NCI-H128 (cell line): ENCODE results near the gene RASSF4.

Source experiments
- DNase-seq: peaks from one replicate; lab custom pipeline; 2025; ENCODE audit not compliant: unreplicated experiment; lab: John Stamatoyannopoulos, UW

RASSF4 gene

GRCh38 chr10:44986179-44986578, 26.6 kb downstream of the RASSF4 start:
- DNase-seq, result no peak

DNA sequence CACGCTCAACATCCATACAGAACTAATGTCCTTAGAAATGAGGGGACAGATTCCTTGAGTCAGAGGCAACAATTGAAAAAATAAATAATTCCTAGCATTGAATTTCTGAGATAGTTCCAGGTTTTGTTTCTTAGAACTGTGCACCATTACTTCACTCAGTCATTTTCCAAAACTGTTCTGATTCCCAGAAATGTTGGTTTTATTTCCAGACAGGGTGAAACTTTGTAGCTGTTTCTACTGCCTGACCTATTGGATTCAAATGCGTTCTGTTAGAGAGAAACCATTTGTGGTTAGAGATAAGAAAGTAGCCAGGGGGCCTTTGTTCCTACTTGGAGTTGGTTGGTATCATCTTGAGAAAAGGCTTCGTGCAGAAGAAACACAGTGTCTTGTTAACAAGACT, 27.1 kb downstream of the RASSF4 start:
- DNase-seq, result no peak

DNA sequence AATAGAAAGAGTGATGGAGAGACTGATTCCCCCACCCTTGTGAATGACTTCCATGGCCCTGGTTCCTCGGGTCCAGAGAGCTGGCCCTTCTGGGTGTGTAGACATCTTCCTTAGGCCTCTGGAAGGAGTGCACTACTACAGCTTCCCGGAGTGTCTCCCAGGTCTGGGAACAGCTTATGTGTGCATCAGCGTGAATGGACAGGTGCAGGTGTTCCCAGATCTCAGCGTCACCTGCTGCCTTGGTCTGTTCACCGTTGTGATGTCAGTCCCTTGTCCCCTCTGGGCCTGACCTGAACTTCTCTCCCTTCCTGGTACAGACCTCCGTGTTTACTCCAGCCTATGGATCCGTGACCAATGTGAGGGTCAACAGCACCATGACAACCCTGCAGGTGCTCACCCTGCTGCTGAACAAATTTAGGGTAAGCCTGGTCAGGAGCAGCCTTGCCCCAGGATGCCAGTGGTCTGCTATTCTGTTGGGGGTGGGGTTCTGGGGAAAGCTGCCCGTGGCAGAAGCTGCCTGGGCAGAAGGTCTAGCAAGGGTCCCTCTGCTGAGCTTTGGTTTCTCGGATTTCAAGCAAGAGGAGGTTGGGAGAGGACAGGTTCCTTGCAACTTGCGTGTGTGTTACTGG, 29.5 kb downstream of the RASSF4 start:
- DNase-seq, result no peak

DNA sequence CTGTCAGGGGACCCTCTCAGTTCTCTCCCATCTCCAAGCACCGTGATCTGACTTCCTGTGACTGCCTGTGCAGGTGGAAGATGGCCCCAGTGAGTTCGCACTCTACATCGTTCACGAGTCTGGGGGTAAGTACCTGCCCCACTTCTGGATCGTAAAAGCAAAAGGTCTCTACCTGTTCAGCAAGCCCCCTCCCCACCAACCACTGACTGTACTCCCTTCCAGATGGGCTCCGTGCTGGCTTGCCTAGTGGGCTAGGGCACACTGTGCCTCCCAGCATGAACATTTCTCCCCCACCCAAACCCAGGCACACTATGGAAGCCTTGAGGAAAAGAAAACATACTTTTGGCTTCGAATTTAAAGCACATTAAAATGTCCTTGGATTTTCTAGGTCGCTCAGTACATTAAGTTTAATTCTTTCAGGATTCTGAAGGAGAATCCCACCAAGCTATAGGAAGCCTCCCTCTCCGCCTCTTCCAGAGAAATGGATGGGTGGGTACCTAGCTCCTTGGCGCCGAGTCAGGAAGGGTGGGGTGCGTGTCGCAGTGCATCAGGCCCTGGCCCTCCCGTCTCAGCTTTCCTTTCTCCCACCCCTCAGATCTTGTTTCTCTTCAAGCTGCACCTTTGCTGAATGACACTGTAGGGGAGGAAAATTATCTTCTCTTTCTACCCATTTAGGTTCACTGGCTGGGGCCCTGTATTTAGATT, 30.1 kb downstream of the RASSF4 start:
- no peak for DNase-seq

- DNase-seq, result no peak
Observed at GRCh38 chr10:44990302-44990655, 30.7 kb downstream of the RASSF4 start.

DNA sequence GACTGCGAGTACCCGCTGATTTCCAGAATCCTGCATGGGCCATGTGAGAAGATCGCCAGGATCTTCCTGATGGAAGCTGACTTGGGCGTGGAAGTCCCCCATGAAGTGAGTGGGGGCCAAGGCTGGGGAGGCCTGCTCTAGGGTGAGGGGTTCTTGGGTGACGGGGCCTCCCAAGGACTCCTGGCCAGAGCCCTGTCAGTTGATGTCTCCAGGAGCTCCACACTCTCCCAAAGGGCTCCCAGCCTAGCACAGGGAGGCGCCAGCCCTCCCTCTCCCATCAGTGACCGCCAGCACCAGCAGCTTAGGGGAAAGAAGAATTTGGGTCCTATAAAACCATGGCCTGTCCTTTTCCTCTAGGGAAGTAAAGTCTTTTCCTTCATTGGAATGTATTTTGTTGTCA, 31.4 kb downstream of the RASSF4 start:
- DNase-seq, result no peak

DNA sequence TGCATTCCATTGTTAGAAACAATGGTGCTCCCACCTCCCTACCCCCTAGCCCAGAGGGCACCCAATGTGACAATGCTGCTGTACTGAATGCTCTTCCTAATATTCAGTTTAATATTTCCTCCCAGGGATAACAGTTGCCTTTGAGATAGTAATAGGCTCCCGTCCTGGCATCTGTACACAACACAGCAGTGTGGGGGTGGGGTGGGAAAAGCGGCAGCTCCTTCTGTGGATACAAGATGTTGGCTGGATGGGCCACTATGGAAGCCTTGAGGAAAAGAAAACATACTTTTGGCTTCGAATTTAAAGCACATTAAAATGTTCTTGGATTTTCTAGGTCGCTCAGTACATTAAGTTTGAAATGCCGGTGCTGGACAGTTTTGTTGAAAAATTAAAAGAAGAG, 32.0 kb downstream of the RASSF4 start:
- DNase-seq, result no peak

DNA sequence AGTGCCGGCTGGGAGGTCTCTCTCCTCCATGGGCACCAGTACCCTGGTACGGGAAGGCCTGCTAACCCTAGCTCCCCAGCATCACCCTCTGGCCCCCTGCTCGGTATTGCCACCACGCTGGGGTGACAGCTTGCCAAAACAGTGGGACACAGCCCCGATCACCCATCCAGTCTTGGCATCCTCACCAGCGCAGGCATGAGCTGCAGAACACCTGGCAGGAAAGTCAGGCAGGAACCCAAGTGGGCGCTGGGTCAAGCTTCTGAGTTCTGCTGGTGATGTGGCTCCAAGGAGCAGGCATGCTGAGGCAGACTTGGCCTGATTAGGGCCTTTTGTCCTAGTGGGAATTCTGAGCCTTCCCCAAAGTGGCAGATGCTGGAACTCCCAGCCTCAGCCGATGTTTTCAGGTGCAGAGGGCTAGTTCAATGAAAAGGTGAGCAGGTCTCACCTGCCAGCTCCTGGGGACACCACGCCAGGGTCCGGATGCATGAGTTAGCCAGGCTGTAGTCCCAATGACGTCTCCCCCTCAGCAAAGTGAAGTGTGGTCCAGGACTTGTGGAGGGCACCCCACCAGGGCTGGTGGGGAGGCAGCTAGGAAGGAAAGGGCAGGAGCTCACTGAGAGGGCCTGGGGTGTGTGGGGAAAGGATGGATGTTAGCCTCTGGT, 32.6 kb downstream of the RASSF4 start:
- DNase-seq, result no peak

DNA sequence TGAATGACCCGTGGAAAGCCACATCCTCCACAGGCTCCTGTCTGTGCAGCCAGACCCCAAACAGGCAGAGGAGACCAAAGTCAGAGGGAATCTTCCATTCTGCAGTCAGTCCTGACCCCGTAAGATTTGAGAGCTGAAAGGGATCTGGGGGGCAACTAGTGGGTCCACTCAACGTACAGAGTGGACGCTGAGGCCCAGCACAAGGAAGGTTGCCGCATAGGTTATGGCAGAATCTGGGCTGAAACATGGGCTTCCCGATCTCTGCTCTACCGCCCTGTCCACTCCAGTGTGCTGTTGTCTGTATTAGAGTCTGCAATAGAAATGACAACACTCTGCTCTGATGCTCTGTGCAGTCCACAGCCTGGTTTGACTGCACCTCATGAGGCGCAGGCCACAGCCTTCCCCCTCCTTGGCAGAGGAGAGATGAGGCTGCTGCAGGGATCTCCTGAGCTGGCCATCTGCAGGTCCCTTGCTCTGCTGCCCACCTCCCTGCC, 33.2 kb downstream of the RASSF4 start:
- no peak for DNase-seq

DNA sequence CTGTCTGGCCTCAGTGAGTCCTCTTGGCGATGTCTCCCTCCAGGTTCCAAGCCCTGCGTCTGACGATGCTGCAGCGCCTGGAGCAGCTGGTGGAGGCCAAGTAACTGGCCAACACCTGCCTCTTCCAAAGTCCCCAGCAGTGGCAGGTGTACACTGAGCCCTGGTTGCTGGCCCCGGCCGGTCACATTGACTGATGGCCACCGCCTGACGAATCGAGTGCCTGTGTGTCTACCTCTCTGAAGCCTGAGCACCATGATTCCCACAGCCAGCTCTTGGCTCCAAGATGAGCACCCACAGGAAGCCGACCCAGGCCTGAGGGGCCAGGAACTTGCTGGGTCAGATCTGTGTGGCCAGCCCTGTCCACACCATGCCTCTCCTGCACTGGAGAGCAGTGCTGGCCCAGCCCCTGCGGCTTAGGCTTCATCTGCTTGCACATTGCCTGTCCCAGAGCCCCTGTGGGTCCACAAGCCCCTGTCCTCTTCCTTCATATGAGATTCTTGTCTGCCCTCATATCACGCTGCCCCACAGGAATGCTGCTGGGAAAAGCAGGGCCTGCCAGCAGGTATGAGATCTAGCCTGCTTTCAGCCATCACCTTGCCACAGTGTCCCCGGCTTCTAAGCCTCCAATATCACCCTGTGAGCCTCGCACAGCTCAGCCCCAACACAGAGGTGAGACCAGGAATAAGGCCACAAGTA, 33.8 kb downstream of the RASSF4 start:
- no peak for DNase-seq

- DNase-seq, result no peak
Observed at GRCh38 chr10:44993922-44994751, 34.5 kb downstream of the RASSF4 start.

DNA sequence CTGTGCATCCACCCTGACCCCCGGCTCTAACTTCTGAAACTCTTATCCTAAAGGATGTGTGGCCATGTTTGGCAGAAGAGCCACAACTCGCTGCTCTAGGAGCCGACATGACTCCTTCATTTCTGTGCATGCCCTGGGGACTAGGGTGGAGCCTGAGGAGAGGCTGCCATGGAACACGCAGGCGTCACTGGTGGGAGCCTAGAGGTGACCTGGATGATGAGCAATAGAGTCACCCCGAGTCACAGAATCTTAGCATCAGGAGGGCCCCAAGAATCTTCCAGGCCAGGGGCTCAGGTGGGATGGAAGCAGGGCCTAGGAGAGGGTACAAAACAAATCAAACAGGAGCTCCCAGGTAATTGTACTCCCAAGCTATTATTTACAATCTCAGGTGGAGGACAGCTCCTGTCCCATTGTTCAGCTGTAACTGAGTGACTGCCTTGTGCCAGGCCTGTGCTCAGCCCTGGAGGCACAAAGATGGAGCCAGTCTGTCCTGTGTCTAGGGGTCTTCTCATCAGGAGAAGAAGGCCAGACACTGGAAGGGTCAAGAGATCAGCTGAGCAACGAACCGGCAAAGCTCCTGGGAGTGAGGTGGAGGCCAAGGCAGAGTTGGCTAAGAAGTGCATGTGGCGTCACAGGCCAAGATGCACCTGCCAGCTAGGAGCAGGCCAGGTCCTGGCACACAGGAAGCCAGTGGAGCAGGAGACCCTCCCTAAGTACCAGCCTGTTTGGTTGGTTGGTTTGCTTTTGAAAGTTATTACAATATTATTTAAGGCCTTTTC, 35.3 kb downstream of the RASSF4 start:
- no peak for DNase-seq

GRCh38 chr10:44995581-44995913, 35.9 kb downstream of the RASSF4 start:
- DNase-seq, result no peak

DNA sequence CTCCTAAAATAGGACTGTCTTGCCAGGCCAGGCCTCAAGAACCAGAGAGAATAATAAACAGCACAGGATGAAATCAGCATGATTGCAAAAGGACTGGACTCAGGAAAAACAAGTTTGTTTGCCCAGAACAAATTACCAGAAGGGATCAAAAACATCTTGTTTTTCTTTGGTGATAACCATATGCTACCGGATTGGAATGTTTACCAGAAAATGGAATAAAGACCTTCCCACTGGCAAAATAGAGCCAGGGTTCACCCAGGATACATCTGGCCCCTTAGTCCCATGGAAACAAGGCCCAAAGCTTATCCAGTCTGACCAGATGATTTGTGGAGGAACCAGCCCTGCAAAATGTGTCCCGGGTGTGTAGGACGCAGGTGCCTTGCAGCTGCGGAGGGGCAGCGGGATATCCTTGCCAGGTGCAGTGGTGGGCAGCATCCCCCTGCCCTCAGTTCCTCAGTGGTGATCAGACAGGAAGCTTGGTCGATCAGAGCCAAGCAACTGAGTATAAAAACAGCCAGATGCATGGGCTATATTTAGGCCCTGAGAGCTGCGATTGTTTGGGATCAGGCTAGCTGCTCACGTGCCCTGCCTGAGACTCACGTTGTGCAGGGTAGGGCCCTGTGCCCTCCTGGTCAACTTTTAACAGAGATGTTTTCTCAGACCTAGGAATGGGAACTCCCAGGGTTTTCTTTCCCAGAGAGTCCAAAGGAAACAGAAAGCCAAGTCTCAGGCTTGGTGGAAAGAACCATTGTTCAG, 36.5 kb downstream of the RASSF4 start:
- no peak for DNase-seq

DNA sequence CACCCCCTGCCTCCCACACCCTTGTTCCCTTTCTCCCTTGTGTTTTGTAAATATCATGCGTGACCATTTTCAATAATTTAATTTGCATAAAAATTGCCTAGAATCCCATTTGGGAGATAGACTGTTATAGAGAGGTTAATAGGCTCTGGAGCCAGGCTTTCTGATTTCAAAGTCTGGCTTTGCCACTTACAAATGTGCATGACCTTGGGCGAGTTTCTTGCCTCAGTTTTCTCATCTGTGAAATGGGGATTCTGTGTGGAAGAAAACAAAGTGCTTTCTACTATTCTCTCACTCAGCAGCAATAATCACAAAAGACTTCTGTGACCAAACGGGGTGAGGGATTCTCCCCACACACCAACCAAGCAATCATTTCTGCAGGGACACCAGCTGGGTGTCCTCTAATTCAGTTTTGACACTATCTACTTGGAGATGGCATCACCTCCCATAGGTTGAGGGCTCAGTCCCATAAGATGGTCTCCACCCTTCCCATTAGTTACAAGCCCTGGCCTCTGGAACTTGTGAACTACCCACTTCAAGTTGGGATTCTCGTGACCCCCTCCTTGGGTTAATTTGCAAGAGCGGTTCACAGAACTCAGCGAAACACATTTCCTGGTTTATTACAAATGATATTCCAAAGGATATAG, 37.6 kb downstream of the RASSF4 start:
- DNase-seq, result no peak

DNA sequence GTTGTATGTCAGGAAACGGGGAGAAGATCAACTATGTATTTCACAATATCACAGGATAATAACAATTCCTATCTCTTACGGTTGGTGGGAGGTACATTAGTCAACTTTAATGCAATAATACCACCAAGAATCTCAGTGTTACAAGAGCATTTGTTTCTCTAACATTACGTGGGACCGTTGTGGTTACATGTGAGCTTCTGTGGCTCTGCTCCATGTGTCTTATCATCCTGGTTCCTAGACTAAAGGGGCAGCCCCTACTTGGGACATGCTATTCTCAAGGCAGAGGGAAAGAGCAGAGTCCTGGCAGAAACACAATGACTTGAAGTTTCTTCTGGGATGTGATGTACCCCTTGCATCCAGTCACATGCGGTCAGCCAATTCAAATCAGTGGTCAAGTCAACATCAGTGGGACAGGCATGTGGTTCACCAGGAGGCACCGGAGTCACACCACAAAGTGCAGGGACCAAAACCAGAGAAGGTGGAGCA, 38.6 kb downstream of the RASSF4 start:
- DNase-seq, result no peak

- no peak for DNase-seq
Observed at GRCh38 chr10:45000138-45000751, 40.6 kb downstream of the RASSF4 start.

DNA sequence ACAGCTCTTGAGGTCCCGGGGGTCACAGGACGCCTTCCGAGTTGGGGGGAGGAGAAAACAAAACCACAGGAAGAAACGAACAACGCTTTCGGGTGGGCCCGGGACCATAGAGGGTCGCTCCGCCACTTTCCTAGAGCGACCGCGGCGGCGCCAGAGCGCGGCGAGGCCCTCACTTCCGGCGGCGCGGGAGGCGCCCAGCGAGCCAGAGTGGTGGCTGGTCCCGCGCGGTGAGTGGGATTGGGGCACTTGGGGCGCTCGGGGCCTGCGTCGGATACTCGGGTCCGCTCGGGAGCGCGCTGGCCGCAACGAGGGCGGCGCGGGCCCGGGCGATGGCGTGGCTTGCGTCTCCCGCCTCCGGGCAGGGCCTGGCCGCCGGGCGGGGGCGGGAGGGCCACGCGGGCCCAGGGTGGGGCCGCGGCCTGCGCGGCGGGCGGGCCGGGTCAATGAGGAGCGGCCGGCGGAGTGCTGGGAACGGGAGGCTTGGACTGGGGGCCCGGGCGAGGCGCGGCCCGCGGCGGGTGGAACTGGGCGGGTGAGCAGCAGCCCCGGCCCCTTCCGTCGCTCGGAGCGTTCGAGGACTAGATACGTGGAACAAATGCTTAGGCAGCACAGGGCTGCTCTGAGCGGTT, 41.3 kb downstream of the RASSF4 start, which contains the start of gene ZNF22:
TSS of gene ZNF22 (plus strand) at position 172 of the 629 bp plus-strand sequence. CDS start 2,446 bp downstream, outside the sequence.
- DNase-seq, result peak; percentile 33
